A549 (cell line): ENCODE data around the gene DNAJC2. TPM values are rescaled to one million over a fixed set of nuclear protein-coding genes. Genes with fewer than 3 reads are reported as not detected.

Source experiments
- ATAC-seq, 2 experiments: fragments of 200-7000 bp in 1 of 2; fragments of >200 bp in 1 of 2; cut with Nextera tagmentation in 1 of 2; cut with Tn5 transposase in 1 of 2; 3 replicates each; pipeline versions ENCODE4 v1.8.0 to v1.9.1; 2018 to 2020; ENCODE audit warnings: mild to moderate bottlenecking in 1 of 2, moderate library complexity in 1 of 2
- CTCF ChIA-PET: fragments of 300-600 bp; sonication (Branson Sonifier 250); formaldehyde crosslinking; extraction: SDS; loops from one replicate; lab custom pipeline; 2021; ENCODE audit warnings: antibody characterized with exemption, inconsistent platforms; lab: Yijun Ruan, JAX
- POLR2A ChIA-PET: fragments of 350-600 bp; formaldehyde crosslinking; extraction: SDS; loops from one replicate; lab custom pipeline; 2021; ENCODE audit warnings: antibody characterized with exemption, inconsistent platforms; lab: Yijun Ruan, JAX
- DNase-seq, 2 experiments: peaks; one replicate each; pipeline versions ENCODE4 v3.0.0 to v3.0.0-alpha.2; 2011 to 2016; ENCODE audit warnings: low read depth in 1 of 2, low spot score in 1 of 2
- FAIRE-seq: peaks from 2 replicates; lab custom pipeline; 2011; peaks lifted over from hg19 to GRCh38; lab: Jason Lieb, UNC
- H3K27ac ChIP-seq, 2 experiments: fragments of >200 bp; sonication (Bioruptor Twin); formaldehyde crosslinking; 3 replicates each; pipeline ENCODE4 v1.5.1; 2016 to 2017
- H3K4me1 ChIP-seq: fragments of >200 bp; sonication (Bioruptor Twin); formaldehyde crosslinking; 3 replicates; pipeline ENCODE4 v1.6.1; 2016
- H3K4me2 ChIP-seq: fragments of >200 bp; sonication (Bioruptor Twin); formaldehyde crosslinking; 3 replicates; pipeline ENCODE4 v1.6.1; 2016
- H3K4me3 ChIP-seq: fragments of >200 bp; sonication (Bioruptor Twin); formaldehyde crosslinking; 3 replicates; pipeline ENCODE4 v1.5.1; 2016
- H3K9me3 ChIP-seq: fragments of >200 bp; sonication (Bioruptor Twin); formaldehyde crosslinking; 3 replicates; pipeline ENCODE4 v1.6.1; 2016
- CBX8 ChIP-seq: fragments of 200-600 bp; sonication (generic); IDR thresholded peaks from 2 replicates; pipeline ENCODE4 v1.6.1; 2016
- CEBPB ChIP-seq, 2 experiments: fragments of >200 bp in 1 of 2; sonication (Bioruptor Twin) in 1 of 2; formaldehyde crosslinking in 1 of 2; IDR thresholded peaks; 2 replicates each; pipeline ENCODE4 v1.6.1; 2012 to 2016
- CHD4 ChIP-seq: fragments of 200-600 bp; sonication (generic); IDR thresholded peaks from 2 replicates; pipeline ENCODE4 v1.6.1; 2016; ENCODE audit warnings: antibody characterized with exemption, mild to moderate bottlenecking, borderline replicate concordance
- EHF ChIP-seq: fragments of 250-450 bp; sonication (Bioruptor Pico); IDR thresholded peaks from 2 replicates; pipeline ENCODE4 v1.5.0; 2020; ENCODE audit warnings: mild to moderate bottlenecking
- EHMT2 ChIP-seq: fragments of 200-600 bp; sonication (generic); IDR thresholded peaks from 2 replicates; pipeline ENCODE4 v1.6.1; 2016; ENCODE audit warnings: antibody characterized with exemption, low read depth, mild to moderate bottlenecking, moderate library complexity
- FOSL2 ChIP-seq, 2 experiments: fragments of 450-650 bp in 1 of 2; fragments of >200 bp in 1 of 2; sonication (Bioruptor Twin) in 1 of 2; formaldehyde crosslinking; IDR thresholded peaks; 2 replicates each; pipeline versions ENCODE4 v1.5.0 to v1.6.1; 2016 to 2020; ENCODE audit warnings: mild to moderate bottlenecking in 1 of 2, moderate library complexity in 1 of 2
- FOXS1 ChIP-seq: fragments of 250-450 bp; sonication (Bioruptor Pico); IDR thresholded peaks from 2 replicates; pipeline ENCODE4 v1.5.0; 2020; ENCODE audit warnings: mild to moderate bottlenecking, moderate library complexity
- HDAC2 ChIP-seq: fragments of 200-600 bp; sonication (generic); IDR thresholded peaks from 2 replicates; pipeline ENCODE4 v1.6.1; 2016
- HOXA7 ChIP-seq: fragments of 250-450 bp; sonication (Bioruptor Pico); IDR thresholded peaks from 2 replicates; pipeline ENCODE4 v1.5.0; 2020; ENCODE audit warnings: mild to moderate bottlenecking, moderate library complexity
- HOXB5 ChIP-seq: fragments of 250-450 bp; sonication (Bioruptor Pico); IDR thresholded peaks from 2 replicates; pipeline ENCODE4 v1.5.0; 2020; ENCODE audit warnings: mild to moderate bottlenecking, moderate library complexity
- JUNB ChIP-seq: fragments of >200 bp; sonication (Bioruptor Twin); formaldehyde crosslinking; IDR thresholded peaks from 2 replicates; pipeline ENCODE4 v1.6.1; 2016
- KDM1A ChIP-seq: fragments of 200-600 bp; sonication (generic); IDR thresholded peaks from 2 replicates; pipeline ENCODE4 v1.6.1; 2016; ENCODE audit warnings: low read depth, mild to moderate bottlenecking
- KDM5A ChIP-seq: fragments of 200-600 bp; sonication (generic); IDR thresholded peaks from 2 replicates; pipeline ENCODE4 v1.6.1; 2016; ENCODE audit warnings: antibody characterized with exemption, mild to moderate bottlenecking
- MAX ChIP-seq: IDR thresholded peaks from 2 replicates; pipeline ENCODE4 v1.6.1; 2012
- MAZ ChIP-seq: fragments of 150-350 bp; IDR thresholded peaks from 2 replicates; pipeline ENCODE4 v1.6.1; 2014; ENCODE audit warnings: antibody characterized with exemption, low read depth, low read length, borderline replicate concordance
- MYC ChIP-seq: IDR thresholded peaks from 2 replicates; pipeline ENCODE4 v1.6.1; 2012; ENCODE audit warnings: mild to moderate bottlenecking, inconsistent platforms, low read length, improper control_type of control experiment, borderline replicate concordance
- POLR2A ChIP-seq: IDR thresholded peaks from 2 replicates; pipeline ENCODE4 v1.6.1; 2012; ENCODE audit warnings: mild to moderate bottlenecking, low read length
- RAD21 ChIP-seq, 2 experiments: fragments of >200 bp in 1 of 2; sonication (Bioruptor Twin) in 1 of 2; formaldehyde crosslinking in 1 of 2; IDR thresholded peaks in 1 of 2; conservative IDR thresholded peaks in 1 of 2; 2 replicates in 1 of 2; 3 replicates in 1 of 2; pipeline ENCODE4 v1.6.1; 2012 to 2018; ENCODE audit warnings: inconsistent platforms in 1 of 2
- RCOR1 ChIP-seq: fragments of 150-350 bp; IDR thresholded peaks from 2 replicates; pipeline ENCODE4 v1.6.1; 2014; ENCODE audit warnings: antibody characterized with exemption, low read length, low read depth
- RFX5 ChIP-seq: fragments of 450-650 bp; IDR thresholded peaks from 2 replicates; pipeline ENCODE4 v1.7.1; 2014; ENCODE audit warnings: antibody characterized with exemption, mild to moderate bottlenecking, moderate library complexity
- SREBF2 ChIP-seq: fragments of 450-650 bp; IDR thresholded peaks from 2 replicates; pipeline ENCODE4 v1.6.1; 2014; ENCODE audit warnings: mild to moderate bottlenecking, moderate library complexity
- TP53 ChIP-seq: fragments of 250-450 bp; sonication (Bioruptor Pico); IDR thresholded peaks from 2 replicates; pipeline ENCODE4 v1.5.0; 2021; ENCODE audit warnings: mild to moderate bottlenecking, moderate library complexity
- ZC3H11A ChIP-seq: fragments of 450-650 bp; IDR thresholded peaks from 2 replicates; pipeline ENCODE4 v1.6.1; 2014; ENCODE audit warnings: antibody characterized with exemption, mild to moderate bottlenecking
- ZFP36 ChIP-seq: fragments of 450-650 bp; IDR thresholded peaks from 2 replicates; pipeline ENCODE4 v1.6.1; 2014; ENCODE audit warnings: borderline replicate concordance; ENCODE audit not compliant: partially characterized antibody
- WGBS: methylation state at CpG from one replicate; pipeline ENCODE4 v1.1.6; 2017; ENCODE audit errors: missing lambda C conversion rate; 5-methylcytosine and 5-hydroxymethylcytosine counted together
- polyA plus RNA-seq, 4 experiments: library from polyadenylated mRNA; depleted of rRNA in 3 of 4; stranded (reverse); fragments of >200 nt; fragmentation: RNase III in 1 of 4; extraction: RNeasy Plus Mini Kit Qiagen cat#74134 plus additional on column Dnase treatment in 1 of 4; gene quantifications; 2 replicates in 3 of 4; 3 replicates in 1 of 4; pipeline ENCODE4 v1.2.3, GENCODE V29; 2011 to 2017
- TF ChIP-seq, protein P1 (sequence below): fragments of >200 bp; sonication (Bioruptor Twin); formaldehyde crosslinking; IDR thresholded peaks from 3 replicates; pipeline ENCODE4 v1.6.1; 2016
- TF ChIP-seq, protein P2 (sequence below): fragments of >200 bp; sonication (Bioruptor Twin); formaldehyde crosslinking; IDR thresholded peaks from 2 replicates; pipeline ENCODE4 v1.6.1; 2016
- TF ChIP-seq, protein P3 (sequence below): fragments of 250-450 bp; sonication (Bioruptor Pico); IDR thresholded peaks from 2 replicates; pipeline ENCODE4 v1.5.0; 2020; ENCODE audit warnings: low read depth, mild to moderate bottlenecking, moderate library complexity
- TF ChIP-seq, protein P4 (sequence below): fragments of >200 bp; sonication (Bioruptor Twin); formaldehyde crosslinking; IDR thresholded peaks from 3 replicates; pipeline ENCODE4 v1.5.1; 2016

The DNAJC2 gene
- polyA plus RNA-seq, 2 of the 4 experiments (the other 2 are of a cell fraction), result 48.8 to 63.3 TPM

- ATAC-seq (no peak), FAIRE-seq (no peak)
- Histone ChIP-seq H3K27ac (no peak overlapping the region), H3K9me3 (no peaks in the 10 kb centered on the region), H3K4me1 (no peaks in the 10 kb centered on the region)
- POLR2A ChIA-PET, result no interaction called here
- CTCF ChIA-PET, result no interaction called here
- WGBS, result 44% methylated on average over 5 of the region's 5 CpGs
- TF ChIP-seq FOSL2 (IDR thresholded peaks at IDR 0.05) (no peak), FOSL2 (CRISPR knock-in tag; IDR thresholded peaks at IDR 0.05) (no peak)
- TF ChIP-seq, all 56 proteins: peak for 0
- no peak overlapping the region for H3K4me3 ChIP-seq
- no peak for DNase-seq
- no peak overlapping the region for H3K4me2 ChIP-seq
Observed at GRCh38 chr7:103382032-103382402, 37.5 kb upstream of the DNAJC2 start.

DNA sequence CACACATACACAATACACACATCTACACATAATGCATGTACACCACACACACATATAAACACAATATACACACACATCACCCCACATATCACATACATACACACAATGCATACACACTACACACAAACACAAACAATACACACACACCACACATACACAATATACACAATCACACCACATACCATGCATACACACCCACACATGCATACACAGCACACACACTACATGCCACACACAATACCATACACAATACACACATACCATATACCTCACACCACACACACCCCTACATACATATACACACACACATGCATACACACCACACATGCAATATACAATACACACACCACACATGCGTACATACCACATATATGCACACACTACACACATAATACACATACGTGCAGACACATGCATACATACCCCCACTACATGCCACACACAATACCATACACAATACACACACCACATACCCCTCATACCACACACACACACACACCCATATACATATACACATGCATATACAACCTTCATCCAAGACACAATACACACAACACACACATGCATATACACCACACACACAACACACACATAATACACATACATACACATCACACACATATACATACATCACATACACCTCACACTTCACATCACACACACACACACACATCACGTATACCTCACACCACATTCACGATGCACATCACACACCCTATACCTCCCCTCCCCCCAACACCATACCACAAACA, 36.9 kb upstream of the DNAJC2 start:
- FAIRE-seq, result no peak

GRCh38 chr7:103380395-103381191, 36.0 kb upstream of the DNAJC2 start:
- WGBS, result 41% methylated on average over 5 of the region's 5 CpGs
- CTCF ChIA-PET, result no interaction called here
- FAIRE-seq, result no peak
- no peak for TF ChIP-seq KDM5A
- no peak for TF ChIP-seq CHD4
- TF ChIP-seq, protein P1, sequence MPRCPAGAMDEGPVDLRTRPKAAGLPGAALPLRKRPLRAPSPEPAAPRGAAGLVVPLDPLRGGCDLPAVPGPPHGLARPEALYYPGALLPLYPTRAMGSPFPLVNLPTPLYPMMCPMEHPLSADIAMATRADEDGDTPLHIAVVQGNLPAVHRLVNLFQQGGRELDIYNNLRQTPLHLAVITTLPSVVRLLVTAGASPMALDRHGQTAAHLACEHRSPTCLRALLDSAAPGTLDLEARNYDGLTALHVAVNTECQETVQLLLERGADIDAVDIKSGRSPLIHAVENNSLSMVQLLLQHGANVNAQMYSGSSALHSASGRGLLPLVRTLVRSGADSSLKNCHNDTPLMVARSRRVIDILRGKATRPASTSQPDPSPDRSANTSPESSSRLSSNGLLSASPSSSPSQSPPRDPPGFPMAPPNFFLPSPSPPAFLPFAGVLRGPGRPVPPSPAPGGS, result no peak
- no peak for TF ChIP-seq POLR2A
- no peak for TF ChIP-seq EHF (CRISPR knock-in tag)
- TF ChIP-seq HOXA7 (CRISPR knock-in tag), result no peak
- no peak for TF ChIP-seq HDAC2
- TF ChIP-seq, protein P2, sequence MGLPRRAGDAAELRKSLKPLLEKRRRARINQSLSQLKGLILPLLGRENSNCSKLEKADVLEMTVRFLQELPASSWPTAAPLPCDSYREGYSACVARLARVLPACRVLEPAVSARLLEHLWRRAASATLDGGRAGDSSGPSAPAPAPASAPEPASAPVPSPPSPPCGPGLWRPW, result no peak
- no peak for TF ChIP-seq CBX8
- no peak for TF ChIP-seq CEBPB (IDR thresholded peaks at IDR 0.05)
- TF ChIP-seq MAZ, result no peak
- no peak for TF ChIP-seq RCOR1
- TF ChIP-seq SREBF2, result no peak
- no peak for TF ChIP-seq MAX

More for the DNA sequence above, 36.9 kb upstream of the DNAJC2 start:
- no peaks in the 10 kb centered on the region for H3K9me3 ChIP-seq
- no peak overlapping the region for H3K4me3 ChIP-seq
- TF ChIP-seq MAZ (no peak), ZC3H11A (no peak), JUNB (no peak), RFX5 (no peak), HOXB5 (no peak), ZFP36 (no peak), FOSL2 (IDR thresholded peaks at IDR 0.05) (no peak), FOSL2 (CRISPR knock-in tag; IDR thresholded peaks at IDR 0.05) (no peak), FOXS1 (CRISPR knock-in tag) (no peak), KDM1A (no peak), RAD21 (conservative IDR thresholded peaks at IDR 0.05 in 1 of 2, IDR thresholded peaks at IDR 0.05 in 1 of 2) (no peak), MYC (no peak), SREBF2 (no peak), CHD4 (no peak), TP53 (no peak), CBX8 (no peak), EHMT2 (no peak)
- TF ChIP-seq, protein P3, sequence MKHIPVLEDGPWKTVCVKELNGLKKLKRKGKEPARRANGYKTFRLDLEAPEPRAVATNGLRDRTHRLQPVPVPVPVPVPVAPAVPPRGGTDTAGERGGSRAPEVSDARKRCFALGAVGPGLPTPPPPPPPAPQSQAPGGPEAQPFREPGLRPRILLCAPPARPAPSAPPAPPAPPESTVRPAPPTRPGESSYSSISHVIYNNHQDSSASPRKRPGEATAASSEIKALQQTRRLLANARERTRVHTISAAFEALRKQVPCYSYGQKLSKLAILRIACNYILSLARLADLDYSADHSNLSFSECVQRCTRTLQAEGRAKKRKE (CRISPR knock-in tag), result no peak
- TF ChIP-seq, protein P4, sequence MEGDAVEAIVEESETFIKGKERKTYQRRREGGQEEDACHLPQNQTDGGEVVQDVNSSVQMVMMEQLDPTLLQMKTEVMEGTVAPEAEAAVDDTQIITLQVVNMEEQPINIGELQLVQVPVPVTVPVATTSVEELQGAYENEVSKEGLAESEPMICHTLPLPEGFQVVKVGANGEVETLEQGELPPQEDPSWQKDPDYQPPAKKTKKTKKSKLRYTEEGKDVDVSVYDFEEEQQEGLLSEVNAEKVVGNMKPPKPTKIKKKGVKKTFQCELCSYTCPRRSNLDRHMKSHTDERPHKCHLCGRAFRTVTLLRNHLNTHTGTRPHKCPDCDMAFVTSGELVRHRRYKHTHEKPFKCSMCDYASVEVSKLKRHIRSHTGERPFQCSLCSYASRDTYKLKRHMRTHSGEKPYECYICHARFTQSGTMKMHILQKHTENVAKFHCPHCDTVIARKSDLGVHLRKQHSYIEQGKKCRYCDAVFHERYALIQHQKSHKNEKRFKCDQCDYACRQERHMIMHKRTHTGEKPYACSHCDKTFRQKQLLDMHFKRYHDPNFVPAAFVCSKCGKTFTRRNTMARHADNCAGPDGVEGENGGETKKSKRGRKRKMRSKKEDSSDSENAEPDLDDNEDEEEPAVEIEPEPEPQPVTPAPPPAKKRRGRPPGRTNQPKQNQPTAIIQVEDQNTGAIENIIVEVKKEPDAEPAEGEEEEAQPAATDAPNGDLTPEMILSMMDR, result no peak
- TF ChIP-seq, protein P2, result no peak
- TF ChIP-seq, protein P1, result no peak
- H3K27ac ChIP-seq, result no peak overlapping the region
- WGBS, result 38% methylated on average over 4 of the region's 4 CpGs
- ChIA-PET POLR2A (no interaction called here), CTCF (no interaction called here)
- H3K4me1 ChIP-seq, result no peaks in the 10 kb centered on the region
- no peak for ATAC-seq
- H3K4me2 ChIP-seq, result no peak overlapping the region
- no peak for DNase-seq

More at GRCh38 chr7:103380395-103381191, 36.0 kb upstream of the DNAJC2 start:
- Histone ChIP-seq H3K4me3 (no peak overlapping the region), H3K27ac (no peak overlapping the region), H3K4me1 (no peaks in the 10 kb centered on the region), H3K4me2 (no peak overlapping the region), H3K9me3 (no peaks in the 10 kb centered on the region)
- peak in 1 of 2 experiments; percentile 48; a peak in 2 of 6 replicates for ATAC-seq
- no peak for DNase-seq
- POLR2A ChIA-PET, result interaction anchor here (1.1 kb wide), 1 partner anchor 33 kb away, joined by 6 read pairs; the partner anchor contains the start of gene PSMC2
